Lower leg skin (tissue), 4 donors: ENCODE measurements around the gene LHX6. TPM values are rescaled to one million over a fixed set of nuclear protein-coding genes. Genes with fewer than 3 reads are reported as not detected.

Experiments
- DNase-seq, 2 donors: peaks; one replicate each; pipeline ENCODE4 v3.0.0-alpha.2; 2019; ENCODE audit warnings: low spot score in 2 of 2
- H3K4me3 ChIP-seq: fragments of 200-600 bp; sonication (generic); 2 replicates; pipeline ENCODE4 v1.5.1; 2017; ENCODE audit warnings: mild to moderate bottlenecking, low read depth; ENCODE audit not compliant: poor library complexity, severe bottlenecking
- CTCF ChIP-seq, 3 donors: fragments of 450-650 bp; IDR thresholded peaks; one replicate each; pipeline ENCODE4 v1.5.1; 2016; ENCODE audit warnings: antibody characterized with exemption in 3 of 3, mild to moderate bottlenecking in 3 of 3, moderate library complexity in 2 of 3
- POLR2A ChIP-seq, 2 donors: fragments of 450-650 bp; IDR thresholded peaks; one replicate each; pipeline ENCODE4 v1.6.1; 2016 to 2017; ENCODE audit warnings: antibody characterized with exemption in 2 of 2, mild to moderate bottlenecking in 1 of 2, moderate library complexity in 1 of 2
- WGBS, 2 donors: methylation state at CpG; one replicate each; pipeline ENCODE4 v1.1.5; 2018; 5-methylcytosine and 5-hydroxymethylcytosine counted together
- intact Hi-C: fragments of 100-400 bp; cut with DNase I; formaldehyde crosslinking; loops from one replicate; pipeline ENCODE4 v1.15.0; 2023; ENCODE audit warnings: low total_unique reads
- total RNA-seq, 4 donors: library from RNA; depleted of rRNA; stranded (reverse); fragments of >200 nt; gene quantifications; one replicate each; pipeline ENCODE4 v1.1.0, GENCODE V29; 2016

Gene LHX6
- total RNA-seq, 4 donors from 2014 or later, result 2.7 to 6.5 (median 4.4) TPM

GRCh38 chr9:122246666-122247065 lies 17.9 kb upstream of the LHX6 start:
- no peak for DNase-seq
- 66 to 73% methylated on average over 3 of the region's 3 CpGs for WGBS, 2 donors
- H3K4me3 ChIP-seq, result no peak overlapping the region
- TF ChIP-seq POLR2A (IDR thresholded peaks at IDR 0.05), result no peak
- no peak for TF ChIP-seq CTCF (IDR thresholded peaks at IDR 0.05)
- intact Hi-C loops, result no loop called here

GRCh38 chr9:122244349-122244748 lies 15.6 kb upstream of the LHX6 start:
- intact Hi-C loops, result no loop called here
- WGBS, 2 donors, result 83 to 86% methylated on average over 3 of the region's 3 CpGs

DNA sequence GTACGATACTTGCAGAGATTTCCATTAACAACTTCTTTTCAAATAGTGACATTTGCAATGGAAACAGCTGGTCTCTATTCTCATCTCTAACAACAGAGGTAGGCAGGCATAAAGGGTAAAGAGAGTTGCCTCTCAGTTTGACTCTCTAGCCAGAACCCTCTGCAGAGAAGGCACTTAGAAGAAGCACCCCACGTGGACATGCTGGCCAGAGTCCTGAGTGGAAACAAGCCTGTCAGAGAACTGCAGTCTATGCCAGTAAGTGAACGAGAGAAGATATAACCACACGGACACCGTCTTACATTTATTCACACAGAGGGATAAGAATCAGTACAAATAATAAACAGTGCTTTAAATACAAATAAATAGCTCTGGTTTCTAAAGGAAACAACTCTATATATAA lies 11.0 kb upstream of the LHX6 start:
- intact Hi-C loops, result no loop called here
- WGBS, 2 donors, result 82 to 88% methylated on average over 5 of the region's 5 CpGs
- no peak for DNase-seq
- TF ChIP-seq CTCF (IDR thresholded peaks at IDR 0.05), result no peak
- TF ChIP-seq POLR2A (IDR thresholded peaks at IDR 0.05), result no peak
- no peak overlapping the region for H3K4me3 ChIP-seq

More at GRCh38 chr9:122244349-122244748, 15.6 kb upstream of the LHX6 start:
- DNase-seq, result no peak
- TF ChIP-seq POLR2A (IDR thresholded peaks at IDR 0.05) (no peak), CTCF (IDR thresholded peaks at IDR 0.05) (no peak)
- H3K4me3 ChIP-seq, result no peak overlapping the region

- no peak for DNase-seq
- no peak for TF ChIP-seq CTCF (IDR thresholded peaks at IDR 0.05)
- TF ChIP-seq POLR2A (IDR thresholded peaks at IDR 0.05), result no peak
- intact Hi-C loops, result no loop called here
- WGBS, 2 donors, result 82 to 84% methylated on average over 10 of the region's 10 CpGs
- H3K4me3 ChIP-seq, result no peak overlapping the region
These were observed 7.9 kb upstream of the LHX6 start for GRCh38 chr9:122236681-122237080.

DNA sequence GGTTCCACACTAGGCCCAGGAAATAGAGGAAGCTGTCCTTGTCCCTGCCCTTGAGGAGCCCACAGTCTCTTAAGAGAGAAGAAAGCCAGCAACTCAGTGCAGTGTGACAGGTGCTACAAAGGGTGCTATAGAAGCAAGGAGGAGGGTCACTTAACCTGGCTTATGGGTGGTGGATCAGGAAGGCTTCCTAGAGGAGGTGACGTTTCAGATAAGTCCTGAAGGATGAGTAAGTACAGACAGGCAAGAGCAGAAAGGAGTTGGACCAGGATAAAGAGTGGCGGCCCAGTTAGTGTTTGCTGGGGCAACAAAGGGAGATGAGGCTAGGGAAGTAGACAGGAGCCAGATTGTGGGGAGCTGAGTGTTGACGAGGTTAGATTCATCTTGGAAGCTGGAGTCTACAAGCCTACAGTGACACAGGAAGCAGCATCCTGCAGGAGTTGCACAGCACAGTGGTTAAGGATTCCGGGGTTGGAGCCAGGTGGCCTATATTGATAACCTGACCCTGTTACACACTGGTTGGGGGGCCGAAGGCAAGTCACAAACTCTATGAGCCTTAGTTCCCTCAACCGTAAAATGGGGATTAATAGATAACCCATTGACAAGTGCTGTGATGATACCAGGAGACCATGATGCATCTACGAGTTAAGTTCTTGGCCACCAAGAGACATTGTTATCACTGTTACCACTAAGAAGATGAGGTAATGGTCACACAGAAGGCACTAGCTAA lies 5.4 kb upstream of the LHX6 start:
- WGBS, 2 donors, result 83 to 89% methylated on average over 7 of the region's 7 CpGs
- DNase-seq, result no peak
- no peak overlapping the region for H3K4me3 ChIP-seq
- intact Hi-C loops, result no loop called here
- TF ChIP-seq CTCF (IDR thresholded peaks at IDR 0.05) (no peak), POLR2A (IDR thresholded peaks at IDR 0.05) (no peak)
